HG03045 (cell line): ENCODE measurements around the gene TAF11L14.
"Not testable (repeated sequence)": the region's sequence is repeated elsewhere in the genome, so short reads cannot be mapped to it uniquely, and the experiment has no call there.

ENCODE experiments used
- ATAC-seq: cut with Tn5 transposase; IDR thresholded peaks from one replicate; pipeline ENCODE4 v1.9.1; 2021; ENCODE audit warnings: mild to moderate bottlenecking, moderate library complexity; ENCODE audit not compliant: unreplicated experiment

The TAF11L14 gene

GRCh38 chr5:17634160-17634559 is at the start of gene TAF11L14:
Gene TAF11L14 (plus strand): TSS chr5:17634460.
- no peak for ATAC-seq

- ATAC-seq: not testable (repeated sequence)
Measured at GRCh38 chr5:17585658-17586057, 48.6 kb upstream of the TAF11L14 start, which contains the start of gene TAF11L7. Gene TAF11L7 (minus strand): TSS chr5:17585758.

DNA sequence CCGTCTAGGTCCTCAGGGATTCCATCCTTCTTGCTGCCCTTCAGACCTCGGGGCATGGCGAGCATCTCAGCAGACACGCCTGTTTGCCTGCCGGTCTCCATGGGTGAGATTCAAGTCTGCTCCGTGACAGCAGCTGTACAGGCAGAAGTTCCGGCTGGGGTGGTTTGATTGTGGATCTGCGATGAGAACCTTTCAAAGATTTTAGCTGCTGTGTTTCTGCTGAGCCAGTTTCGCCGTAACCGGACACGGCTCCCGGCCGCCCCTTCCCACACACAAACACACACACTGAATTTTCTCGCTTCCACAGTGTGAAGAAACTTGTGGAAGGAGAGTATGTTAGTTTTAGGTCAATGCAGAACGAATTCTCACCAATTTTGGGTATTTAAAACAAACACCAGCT is 43.4 kb upstream of the TAF11L14 start, which contains the start of gene TAF11L8:
TAF11L8 (minus strand) TSS at position 101 of the 400 bp plus-strand sequence.
- not testable (repeated sequence) for ATAC-seq

- not testable (repeated sequence) for ATAC-seq
Measured at GRCh38 chr5:17594255-17594654, 40.0 kb upstream of the TAF11L14 start, which contains the start of gene TAF11L9. Gene TAF11L9 (minus strand): TSS chr5:17594394.

DNA sequence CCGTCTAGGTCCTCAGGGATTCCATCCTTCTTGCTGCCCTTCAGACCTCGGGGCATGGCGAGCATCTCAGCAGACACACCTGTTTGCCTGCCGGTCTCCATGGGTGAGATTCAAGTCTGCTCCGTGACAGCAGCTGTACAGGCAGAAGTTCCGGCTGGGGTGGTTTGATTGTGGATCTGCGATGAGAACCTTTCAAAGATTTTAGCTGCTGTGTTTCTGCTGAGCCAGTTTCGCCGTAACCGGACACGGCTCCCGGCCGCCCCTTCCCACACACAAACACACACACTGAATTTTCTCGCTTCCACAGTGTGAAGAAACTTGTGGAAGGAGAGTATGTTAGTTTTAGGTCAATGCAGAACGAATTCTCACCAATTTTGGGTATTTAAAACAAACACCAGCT is 36.5 kb upstream of the TAF11L14 start, which contains the start of gene TAF11L10:
TAF11L10 (minus strand) TSS at position 101 of the 400 bp plus-strand sequence.
- not testable (repeated sequence) for ATAC-seq

DNA sequence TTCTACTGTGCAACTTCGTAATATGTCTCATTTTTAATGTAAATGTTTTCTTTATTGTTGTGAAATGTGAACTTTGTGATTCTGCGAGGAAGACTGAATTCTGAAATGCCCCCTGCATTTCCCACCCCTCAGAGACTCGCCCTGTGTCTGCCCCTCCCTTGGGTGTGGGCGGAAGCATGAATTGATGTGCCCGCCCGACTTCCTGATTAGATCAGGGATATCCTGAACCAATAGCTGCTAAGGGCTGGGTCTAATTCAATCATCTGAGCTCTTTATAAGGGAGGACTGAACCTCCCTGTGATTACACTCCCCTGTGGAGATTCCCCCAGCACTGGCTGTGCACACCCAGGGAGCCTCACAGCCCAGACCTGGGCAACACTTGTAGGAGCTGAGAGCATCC is 30.4 kb upstream of the TAF11L14 start, which contains the start of gene TAF11L11:
TAF11L11 (plus strand) TSS at position 304 of the 400 bp plus-strand sequence.
- not testable (repeated sequence) for ATAC-seq

- ATAC-seq: no peak
Measured at GRCh38 chr5:17604951-17605350, 29.3 kb upstream of the TAF11L14 start.

- not testable (repeated sequence) for ATAC-seq
Measured at GRCh38 chr5:17607461-17607860, 26.8 kb upstream of the TAF11L14 start.

DNA sequence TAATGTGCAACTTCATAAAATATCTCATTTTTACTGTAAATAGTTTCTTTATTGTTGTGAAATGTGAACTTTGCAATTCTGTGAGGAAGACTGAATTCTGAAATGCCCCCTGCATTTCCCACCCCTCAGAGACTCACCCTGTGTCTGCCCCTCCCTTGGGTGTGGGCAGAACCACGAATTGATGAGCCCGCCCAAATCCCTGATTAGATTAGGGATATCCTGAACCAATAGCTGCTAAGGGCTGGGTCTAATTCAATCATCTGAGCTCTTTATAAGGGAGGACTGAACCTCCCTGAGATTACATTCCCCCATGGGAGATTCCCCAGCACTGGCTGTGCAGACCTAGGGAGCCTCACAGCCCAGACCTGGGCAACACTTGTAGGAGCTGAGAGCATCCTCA is 24.2 kb upstream of the TAF11L14 start, which contains the start of gene TAF11L12:
TAF11L12 (plus strand) TSS at position 301 of the 400 bp plus-strand sequence.
- ATAC-seq: not testable (repeated sequence)

- no peak for ATAC-seq
Measured at GRCh38 chr5:17614872-17615605, 19.2 kb upstream of the TAF11L14 start.

- ATAC-seq: no peak
Measured at GRCh38 chr5:17619354-17619753, 14.9 kb upstream of the TAF11L14 start.

DNA sequence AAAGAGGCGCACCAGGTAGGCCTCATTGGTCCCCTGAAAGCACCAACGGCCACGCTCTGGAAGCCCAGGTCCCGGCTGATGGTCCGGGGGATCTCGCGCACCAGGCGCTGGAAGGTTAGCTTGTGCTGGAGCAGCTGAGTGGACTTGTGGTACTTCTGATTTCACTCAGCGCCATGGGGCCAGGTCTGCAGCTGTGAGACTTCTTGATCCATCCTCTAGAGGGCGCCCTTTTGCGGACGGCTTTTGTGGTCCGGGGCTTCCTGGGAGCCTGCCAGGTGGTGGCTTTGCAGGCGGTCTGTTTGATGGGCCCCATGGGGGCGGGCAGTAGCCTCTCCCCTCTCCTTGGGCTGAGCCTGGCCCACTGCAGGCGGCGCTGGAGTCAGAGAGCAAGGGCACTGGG is 13.6 kb upstream of the TAF11L14 start:
- ATAC-seq: no peak

- no peak for ATAC-seq
Measured at GRCh38 chr5:17625686-17626085, 8.6 kb upstream of the TAF11L14 start.

GRCh38 chr5:17631788-17632187 is 2.5 kb upstream of the TAF11L14 start, which contains the start of gene TAF11L13:
Gene TAF11L13 (plus strand): TSS chr5:17632088.
- ATAC-seq: not testable (repeated sequence)

DNA sequence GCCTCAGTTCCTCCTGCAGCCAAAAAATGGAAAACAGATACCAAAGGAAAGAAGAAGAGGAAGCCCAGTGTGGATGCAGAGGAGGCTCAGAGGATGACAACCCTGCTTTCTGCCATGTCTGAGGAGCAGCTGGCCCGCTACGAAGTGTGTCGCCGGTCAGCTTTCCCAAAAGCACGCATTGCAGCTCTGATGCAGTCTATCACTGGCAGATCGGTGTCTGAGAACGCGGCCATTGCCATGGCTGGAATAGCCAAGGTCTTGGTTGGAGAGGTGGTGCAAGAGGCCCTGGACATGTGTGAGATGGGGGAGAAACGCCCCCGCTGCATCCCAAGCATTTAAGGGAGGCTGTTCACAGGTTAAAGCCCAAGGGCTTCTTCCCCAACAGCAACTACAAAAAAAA is 15.0 kb downstream of the TAF11L14 start:
- not testable (repeated sequence) for ATAC-seq

- ATAC-seq: not testable (repeated sequence)
Measured at GRCh38 chr5:17655201-17655759, 21.0 kb downstream of the TAF11L14 start.

DNA sequence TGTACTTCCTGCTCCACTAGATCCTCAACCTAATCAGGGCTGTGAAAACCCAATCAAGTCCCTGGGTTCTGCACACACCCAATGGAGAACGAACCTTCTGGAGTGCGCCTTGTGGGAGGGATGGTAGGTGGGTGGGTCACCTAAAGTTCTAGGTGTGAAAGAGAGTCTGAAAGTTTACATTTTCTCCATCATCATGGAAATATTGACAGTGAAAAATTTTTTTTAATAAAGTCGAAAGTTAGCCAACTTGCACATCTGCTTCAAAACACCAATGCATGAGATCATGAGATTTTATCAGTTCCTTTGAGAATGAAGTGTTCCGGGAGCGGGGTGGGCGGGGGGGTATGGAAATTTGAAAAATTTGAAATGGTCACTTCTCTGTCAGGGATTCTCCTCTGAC is 21.7 kb downstream of the TAF11L14 start:
- no peak for ATAC-seq

GRCh38 chr5:17663182-17663581 is 28.9 kb downstream of the TAF11L14 start:
- no peak for ATAC-seq

- ATAC-seq: no peak
Measured at GRCh38 chr5:17665836-17666235, 31.6 kb downstream of the TAF11L14 start.

DNA sequence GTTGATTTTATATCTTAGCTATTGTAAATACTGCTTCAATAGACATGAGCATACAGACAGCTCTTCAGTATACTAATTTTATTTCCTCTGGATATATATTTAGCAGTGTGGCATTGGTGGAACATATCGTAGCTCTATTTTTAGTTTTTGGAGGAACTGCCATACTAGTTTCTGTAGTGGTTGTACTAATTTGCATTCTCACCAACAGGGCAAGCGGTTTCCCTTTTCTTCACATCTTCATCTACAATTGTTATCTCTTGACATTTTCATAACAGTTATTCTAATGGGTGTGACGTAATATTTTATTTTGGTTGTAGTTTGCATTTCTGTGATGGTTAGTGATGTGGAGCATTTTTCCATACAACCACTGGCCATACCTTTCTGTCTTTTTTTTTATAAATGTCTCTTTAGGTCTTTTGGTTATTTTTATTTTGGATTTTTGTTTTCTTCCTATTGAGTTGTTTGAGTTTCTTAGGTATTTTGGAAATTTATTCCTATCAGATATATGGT is 32.5 kb downstream of the TAF11L14 start:
- ATAC-seq: no peak

GRCh38 chr5:17670353-17670752 is 36.1 kb downstream of the TAF11L14 start:
- no peak for ATAC-seq
